Panc1 (cell line): ENCODE results near the gene CCDC183.

Experiments used
- POLR2AphosphoS5 ChIP-seq: IDR thresholded peaks from 2 replicates; pipeline ENCODE4 v1.6.1; 2012; ENCODE audit warnings: mild to moderate bottlenecking, low read depth, low read length, moderate library complexity
- SIN3A ChIP-seq: IDR thresholded peaks from 2 replicates; pipeline ENCODE4 v1.6.1; 2012; ENCODE audit warnings: low read depth, mild to moderate bottlenecking, low read length, moderate library complexity, borderline replicate concordance; ENCODE audit not compliant: insufficient read depth
- TCF7L2 ChIP-seq: IDR thresholded peaks from 2 replicates; pipeline ENCODE4 v1.6.1; 2011; ENCODE audit warnings: mild to moderate bottlenecking, low read depth, low read length, inconsistent platforms
- TF ChIP-seq, protein P1 (sequence below): fragments of 450-650 bp; IDR thresholded peaks from 2 replicates; pipeline ENCODE4 v1.5.1; 2017; ENCODE audit warnings: mild to moderate bottlenecking

DNA sequence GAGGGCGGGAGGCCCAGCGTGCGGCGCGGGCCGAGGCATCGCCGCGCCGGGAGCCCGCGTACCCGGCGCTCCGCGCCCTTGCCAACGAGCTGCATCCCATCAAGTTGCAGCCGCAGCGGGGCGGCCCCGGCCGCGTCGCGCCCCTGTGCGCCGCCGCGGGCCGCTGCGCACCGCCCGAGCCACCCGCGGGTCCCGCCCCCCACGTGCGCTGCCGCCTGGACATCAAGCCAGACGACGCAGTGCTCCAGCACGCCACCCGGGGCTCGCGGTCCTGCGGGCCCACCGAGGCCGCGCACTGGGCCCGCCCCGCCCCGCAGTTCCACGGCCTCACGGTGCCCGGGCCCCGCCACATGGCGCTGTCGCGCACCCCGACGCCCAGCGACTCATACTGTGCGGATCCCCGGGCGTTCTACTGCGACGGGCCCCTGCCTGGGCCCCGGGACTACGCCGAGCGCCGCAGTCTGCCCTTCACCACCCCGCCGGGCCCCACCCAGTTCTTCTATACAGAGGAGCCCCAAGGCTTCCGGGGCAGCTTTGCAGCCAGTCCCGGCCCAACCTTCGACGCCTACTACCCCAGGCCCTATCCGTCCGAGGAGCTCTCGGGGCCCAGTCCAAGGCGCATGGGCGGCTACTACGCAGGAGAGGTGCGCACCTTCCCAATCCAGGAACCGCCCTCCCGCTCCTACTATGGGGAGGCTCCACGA, 48.8 kb downstream of the CCDC183 start:
- TF ChIP-seq, protein P1, sequence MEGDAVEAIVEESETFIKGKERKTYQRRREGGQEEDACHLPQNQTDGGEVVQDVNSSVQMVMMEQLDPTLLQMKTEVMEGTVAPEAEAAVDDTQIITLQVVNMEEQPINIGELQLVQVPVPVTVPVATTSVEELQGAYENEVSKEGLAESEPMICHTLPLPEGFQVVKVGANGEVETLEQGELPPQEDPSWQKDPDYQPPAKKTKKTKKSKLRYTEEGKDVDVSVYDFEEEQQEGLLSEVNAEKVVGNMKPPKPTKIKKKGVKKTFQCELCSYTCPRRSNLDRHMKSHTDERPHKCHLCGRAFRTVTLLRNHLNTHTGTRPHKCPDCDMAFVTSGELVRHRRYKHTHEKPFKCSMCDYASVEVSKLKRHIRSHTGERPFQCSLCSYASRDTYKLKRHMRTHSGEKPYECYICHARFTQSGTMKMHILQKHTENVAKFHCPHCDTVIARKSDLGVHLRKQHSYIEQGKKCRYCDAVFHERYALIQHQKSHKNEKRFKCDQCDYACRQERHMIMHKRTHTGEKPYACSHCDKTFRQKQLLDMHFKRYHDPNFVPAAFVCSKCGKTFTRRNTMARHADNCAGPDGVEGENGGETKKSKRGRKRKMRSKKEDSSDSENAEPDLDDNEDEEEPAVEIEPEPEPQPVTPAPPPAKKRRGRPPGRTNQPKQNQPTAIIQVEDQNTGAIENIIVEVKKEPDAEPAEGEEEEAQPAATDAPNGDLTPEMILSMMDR: no peak
- TF ChIP-seq POLR2AphosphoS5: no peak
- TF ChIP-seq SIN3A: no peak
- no peak for TF ChIP-seq TCF7L2
